ENCODE data around the gene RPS21. TPM values are rescaled to one million over a fixed set of nuclear protein-coding genes. Genes with fewer than 3 reads are reported as not detected.

The RPS21 gene
- total and polyA plus RNA-seq, 2 of the 13 experiments (the other 11 are each of a cell fraction or from before 2014, with no cell fraction given): 2,647 to 11,063 TPM

DNA sequence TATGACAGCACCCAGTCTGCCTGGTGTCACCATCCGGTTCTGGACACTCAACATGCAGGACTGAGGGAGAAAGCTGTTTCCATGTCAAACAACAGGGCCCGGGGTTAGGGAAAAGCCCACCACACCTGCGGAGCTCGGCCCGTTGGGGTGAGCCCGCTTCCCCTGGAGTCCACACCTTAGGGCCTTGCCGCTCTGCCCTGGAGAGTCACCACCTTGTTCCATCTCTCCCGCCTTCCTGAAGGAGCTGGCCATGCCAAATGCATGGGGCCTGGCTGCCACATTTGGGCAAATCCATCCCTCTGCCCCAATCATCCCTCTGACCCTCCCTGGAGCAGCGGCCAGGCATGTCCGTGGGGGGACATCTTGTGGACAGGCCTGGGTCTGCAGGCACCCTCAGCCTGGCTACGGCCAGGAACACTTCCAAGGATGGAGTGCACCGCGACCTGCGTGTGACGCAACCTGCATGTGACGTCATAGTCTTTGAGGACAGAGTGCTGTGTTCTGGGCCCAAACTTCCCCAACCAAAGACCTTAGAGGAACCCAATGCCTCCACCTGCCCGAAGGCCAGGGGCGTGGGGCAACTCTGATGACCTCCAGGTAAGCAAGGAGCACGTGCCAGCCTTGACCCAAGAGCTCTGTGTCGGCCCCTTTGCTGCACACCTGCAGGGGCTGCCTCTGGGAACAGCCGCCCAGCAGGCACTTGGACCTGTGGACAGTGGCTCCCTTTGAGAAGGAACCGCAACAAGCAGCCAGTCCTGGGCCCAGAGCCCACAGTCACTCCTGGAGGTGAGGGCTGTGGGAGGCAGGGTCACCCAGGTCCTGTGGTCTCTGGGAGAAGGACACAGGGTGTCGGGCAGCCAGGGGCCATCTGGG, 18.4 kb downstream of the RPS21 start (continued):
- TF ChIP-seq, protein P1, sequence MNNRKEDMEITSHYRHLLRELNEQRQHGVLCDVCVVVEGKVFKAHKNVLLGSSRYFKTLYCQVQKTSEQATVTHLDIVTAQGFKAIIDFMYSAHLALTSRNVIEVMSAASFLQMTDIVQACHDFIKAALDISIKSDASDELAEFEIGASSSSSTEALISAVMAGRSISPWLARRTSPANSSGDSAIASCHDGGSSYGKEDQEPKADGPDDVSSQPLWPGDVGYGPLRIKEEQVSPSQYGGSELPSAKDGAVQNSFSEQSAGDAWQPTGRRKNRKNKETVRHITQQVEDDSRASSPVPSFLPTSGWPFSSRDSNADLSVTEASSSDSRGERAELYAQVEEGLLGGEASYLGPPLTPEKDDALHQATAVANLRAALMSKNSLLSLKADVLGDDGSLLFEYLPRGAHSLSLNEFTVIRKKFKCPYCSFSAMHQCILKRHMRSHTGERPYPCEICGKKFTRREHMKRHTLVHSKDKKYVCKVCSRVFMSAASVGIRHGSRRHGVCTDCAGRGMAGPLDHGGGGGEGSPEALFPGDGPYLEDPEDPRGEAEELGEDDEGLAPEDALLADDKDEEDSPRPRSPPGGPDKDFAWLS (CRISPR knock-in tag; IDR thresholded peaks at IDR 0.05; ENCODE audit: borderline replicate concordance): no peak
- TF ChIP-seq SRSF1 (optimal IDR thresholded peaks at IDR 0.05; ENCODE audit: low read depth, low read length) (no peak), ZNF121 (CRISPR knock-in tag; IDR thresholded peaks at IDR 0.05) (peak; percentile 14; the same call in 1 of the 2 replicates), POLR2G (IDR thresholded peaks at IDR 0.05; ENCODE audit: low read depth, low read length) (no peak), ZSCAN25 (CRISPR knock-in tag; IDR thresholded peaks at IDR 0.05) (peak; percentile 66; the same call in 1 of the 2 replicates), ZNF672 (CRISPR knock-in tag; IDR thresholded peaks at IDR 0.05) (no peak), CBX1 (IDR thresholded peaks at IDR 0.05; ENCODE audit: low read depth) (no peak), POLR2AphosphoS5 (IDR thresholded peaks at IDR 0.05; ENCODE audit: low read depth, low read length) (no peak), TBX2 (CRISPR knock-in tag; IDR thresholded peaks at IDR 0.05; ENCODE audit: borderline replicate concordance) (no peak), ZMAT3 (CRISPR knock-in tag; conservative IDR thresholded peaks at IDR 0.05) (no peak), ZNF563 (CRISPR knock-in tag; IDR thresholded peaks at IDR 0.05) (no peak), ZNF274 (CRISPR knock-in tag; IDR thresholded peaks at IDR 0.05) (0 out of 2 replicates have a peak, but pooled peaks have one; percentile 83), KLF6 (CRISPR knock-in tag; IDR thresholded peaks at IDR 0.05) (no peak), THYN1 (CRISPR knock-in tag; IDR thresholded peaks at IDR 0.05; ENCODE audit: borderline replicate concordance, low read depth) (no peak), U2AF1 (optimal IDR thresholded peaks at IDR 0.05; ENCODE audit: low read depth, low read length) (no peak), ATF7-NPFF (CRISPR knock-in tag; IDR thresholded peaks at IDR 0.05; ENCODE audit: low read depth) (no peak)
- TF ChIP-seq, protein P2, sequence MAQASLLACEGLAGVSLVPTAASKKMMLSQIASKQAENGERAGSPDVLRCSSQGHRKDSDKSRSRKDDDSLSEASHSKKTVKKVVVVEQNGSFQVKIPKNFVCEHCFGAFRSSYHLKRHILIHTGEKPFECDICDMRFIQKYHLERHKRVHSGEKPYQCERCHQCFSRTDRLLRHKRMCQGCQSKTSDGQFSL (CRISPR knock-in tag; IDR thresholded peaks at IDR 0.05): 0 out of 2 replicates have a peak, but pooled peaks have one; percentile 53
- TF ChIP-seq, protein P3, sequence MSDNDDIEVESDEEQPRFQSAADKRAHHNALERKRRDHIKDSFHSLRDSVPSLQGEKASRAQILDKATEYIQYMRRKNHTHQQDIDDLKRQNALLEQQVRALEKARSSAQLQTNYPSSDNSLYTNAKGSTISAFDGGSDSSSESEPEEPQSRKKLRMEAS (IDR thresholded peaks at IDR 0.05): peak; percentile 37; the same call in 1 of the 2 replicates
- TF ChIP-seq, protein P4, sequence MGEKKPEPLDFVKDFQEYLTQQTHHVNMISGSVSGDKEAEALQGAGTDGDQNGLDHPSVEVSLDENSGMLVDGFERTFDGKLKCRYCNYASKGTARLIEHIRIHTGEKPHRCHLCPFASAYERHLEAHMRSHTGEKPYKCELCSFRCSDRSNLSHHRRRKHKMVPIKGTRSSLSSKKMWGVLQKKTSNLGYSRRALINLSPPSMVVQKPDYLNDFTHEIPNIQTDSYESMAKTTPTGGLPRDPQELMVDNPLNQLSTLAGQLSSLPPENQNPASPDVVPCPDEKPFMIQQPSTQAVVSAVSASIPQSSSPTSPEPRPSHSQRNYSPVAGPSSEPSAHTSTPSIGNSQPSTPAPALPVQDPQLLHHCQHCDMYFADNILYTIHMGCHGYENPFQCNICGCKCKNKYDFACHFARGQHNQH (CRISPR knock-in tag; IDR thresholded peaks at IDR 0.05): peak; percentile 60; the same call in 1 of the 2 replicates
- TF ChIP-seq, protein P5, sequence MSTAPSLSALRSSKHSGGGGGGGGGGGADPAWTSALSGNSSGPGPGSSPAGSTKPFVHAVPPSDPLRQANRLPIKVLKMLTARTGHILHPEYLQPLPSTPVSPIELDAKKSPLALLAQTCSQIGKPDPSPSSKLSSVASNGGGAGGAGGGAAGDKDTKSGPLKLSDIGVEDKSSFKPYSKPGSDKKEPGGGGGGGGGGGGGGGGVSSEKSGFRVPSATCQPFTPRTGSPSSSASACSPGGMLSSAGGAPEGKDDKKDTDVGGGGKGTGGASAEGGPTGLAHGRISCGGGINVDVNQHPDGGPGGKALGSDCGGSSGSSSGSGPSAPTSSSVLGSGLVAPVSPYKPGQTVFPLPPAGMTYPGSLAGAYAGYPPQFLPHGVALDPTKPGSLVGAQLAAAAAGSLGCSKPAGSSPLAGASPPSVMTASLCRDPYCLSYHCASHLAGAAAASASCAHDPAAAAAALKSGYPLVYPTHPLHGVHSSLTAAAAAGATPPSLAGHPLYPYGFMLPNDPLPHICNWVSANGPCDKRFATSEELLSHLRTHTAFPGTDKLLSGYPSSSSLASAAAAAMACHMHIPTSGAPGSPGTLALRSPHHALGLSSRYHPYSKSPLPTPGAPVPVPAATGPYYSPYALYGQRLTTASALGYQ (CRISPR knock-in tag; IDR thresholded peaks at IDR 0.05): no peak
- TF ChIP-seq, protein P6, sequence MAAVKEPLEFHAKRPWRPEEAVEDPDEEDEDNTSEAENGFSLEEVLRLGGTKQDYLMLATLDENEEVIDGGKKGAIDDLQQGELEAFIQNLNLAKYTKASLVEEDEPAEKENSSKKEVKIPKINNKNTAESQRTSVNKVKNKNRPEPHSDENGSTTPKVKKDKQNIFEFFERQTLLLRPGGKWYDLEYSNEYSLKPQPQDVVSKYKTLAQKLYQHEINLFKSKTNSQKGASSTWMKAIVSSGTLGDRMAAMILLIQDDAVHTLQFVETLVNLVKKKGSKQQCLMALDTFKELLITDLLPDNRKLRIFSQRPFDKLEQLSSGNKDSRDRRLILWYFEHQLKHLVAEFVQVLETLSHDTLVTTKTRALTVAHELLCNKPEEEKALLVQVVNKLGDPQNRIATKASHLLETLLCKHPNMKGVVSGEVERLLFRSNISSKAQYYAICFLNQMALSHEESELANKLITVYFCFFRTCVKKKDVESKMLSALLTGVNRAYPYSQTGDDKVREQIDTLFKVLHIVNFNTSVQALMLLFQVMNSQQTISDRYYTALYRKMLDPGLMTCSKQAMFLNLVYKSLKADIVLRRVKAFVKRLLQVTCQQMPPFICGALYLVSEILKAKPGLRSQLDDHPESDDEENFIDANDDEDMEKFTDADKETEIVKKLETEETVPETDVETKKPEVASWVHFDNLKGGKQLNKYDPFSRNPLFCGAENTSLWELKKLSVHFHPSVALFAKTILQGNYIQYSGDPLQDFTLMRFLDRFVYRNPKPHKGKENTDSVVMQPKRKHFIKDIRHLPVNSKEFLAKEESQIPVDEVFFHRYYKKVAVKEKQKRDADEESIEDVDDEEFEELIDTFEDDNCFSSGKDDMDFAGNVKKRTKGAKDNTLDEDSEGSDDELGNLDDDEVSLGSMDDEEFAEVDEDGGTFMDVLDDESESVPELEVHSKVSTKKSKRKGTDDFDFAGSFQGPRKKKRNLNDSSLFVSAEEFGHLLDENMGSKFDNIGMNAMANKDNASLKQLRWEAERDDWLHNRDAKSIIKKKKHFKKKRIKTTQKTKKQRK (IDR thresholded peaks at IDR 0.05; ENCODE audit: low read length): no peak

Data from HepG2 (cell line).